HCT116 (cell line): ENCODE measurements around the gene NARS2. TPM values are rescaled to one million over a fixed set of nuclear protein-coding genes. Genes with fewer than 3 reads are reported as not detected.

Source experiments
- ATAC-seq: fragments of 200-7000 bp; cut with Tn5 transposase; 2 replicates; pipeline ENCODE4 v1.9.1; 2020; ENCODE audit warnings: mild to moderate bottlenecking, moderate library complexity
- BruUV-seq: library from RNA; stranded (reverse); fragments of 400-500 nt; replicated peaks from 2 replicates; lab custom pipeline; 2021; lab: Mats Ljungman, UMichigan
- CTCF ChIA-PET: fragments of 300-600 bp; sonication (Branson Sonifier 250); formaldehyde crosslinking; loops from one replicate; lab custom pipeline; 2021; ENCODE audit warnings: antibody characterized with exemption; lab: Charles Lee
- POLR2A ChIA-PET: fragments of 300-600, 350-600 bp; sonication (Branson Sonifier 250); formaldehyde crosslinking; loops from one replicate; lab custom pipeline; 2021; ENCODE audit warnings: antibody characterized with exemption; lab: Charles Lee
- RAD21 ChIA-PET, 2 experiments: fragments of 300-600 bp; sonication (Branson Sonifier 250); formaldehyde crosslinking; loops; one replicate each; lab custom pipeline; 2023; ENCODE audit warnings: low total read pairs in 2 of 2; ENCODE audit not compliant: uncharacterized antibody in 2 of 2, unreplicated experiment in 2 of 2, low non-redundant PET in 1 of 2; lab: Charles Lee
- DNase-seq: peaks from one replicate; pipeline ENCODE4 v3.0.0-alpha.2; 2010; ENCODE audit warnings: low read depth, low spot score
- H2AFZ ChIP-seq: fragments of 200-600 bp; shearing (Covaris generic), sonication (generic); 2 replicates; pipeline ENCODE4 v1.6.1; 2017; ENCODE audit warnings: low read depth, mixed run types, mixed read lengths, antibody characterized with exemption, low read length; ENCODE audit not compliant: poor library complexity, severe bottlenecking
- H3K27ac ChIP-seq: 2 replicates; pipeline ENCODE4 v1.5.1; 2012; ENCODE audit warnings: low read depth, low read length
- H3K27me3 ChIP-seq: fragments of 200-600 bp; sonication (generic); 2 replicates; pipeline ENCODE4 v1.6.1; 2016; ENCODE audit warnings: mixed run types, low read length, mixed read lengths; ENCODE audit not compliant: insufficient read depth
- H3K36me3 ChIP-seq, 2 experiments: fragments of 200-500 bp in 1 of 2; fragments of 200-600 bp in 1 of 2; sonication (Bioruptor generic) in 1 of 2; sonication (generic) in 1 of 2; 2 replicates each; pipeline versions ENCODE4 v1.5.1 to v1.6.1; 2014 to 2016; ENCODE audit warnings: low read length in 2 of 2, inconsistent platforms in 1 of 2, mixed read lengths in 1 of 2, mixed run types in 1 of 2; ENCODE audit not compliant: insufficient read depth in 2 of 2, control insufficient read depth in 1 of 2
- H3K4me1 ChIP-seq, 2 experiments: fragments of 200-600 bp in 1 of 2; sonication (generic) in 1 of 2; 2 replicates each; pipeline versions ENCODE4 v1.5.1 to v1.6.1; 2012 to 2017; ENCODE audit warnings: low read length in 2 of 2, inconsistent platforms in 1 of 2, mild to moderate bottlenecking in 1 of 2, mixed read lengths in 1 of 2, mixed run types in 1 of 2, moderate library complexity in 1 of 2; ENCODE audit not compliant: insufficient read depth in 2 of 2, control insufficient read depth in 1 of 2
- H3K4me2 ChIP-seq: fragments of 200-600 bp; sonication (generic); 2 replicates; pipeline ENCODE4 v1.6.1; 2017; ENCODE audit warnings: mixed run types, low read length, mixed read lengths
- H3K4me3 ChIP-seq, 2 experiments: fragments of 200-600 bp in 1 of 2; sonication (generic) in 1 of 2; replicated peaks in 1 of 2; 2 replicates each; pipeline ENCODE4 v1.5.1; 2011 to 2016; ENCODE audit warnings: low read length in 2 of 2, control low read depth in 1 of 2, low read depth in 1 of 2, mild to moderate bottlenecking in 1 of 2, mixed read lengths in 1 of 2, mixed run types in 1 of 2
- H3K79me2 ChIP-seq: fragments of 200-600 bp; sonication (generic); 2 replicates; pipeline ENCODE4 v1.6.1; 2017; ENCODE audit warnings: mild to moderate bottlenecking, mixed run types, low read length, moderate library complexity, mixed read lengths; ENCODE audit not compliant: insufficient read depth
- H3K9ac ChIP-seq: fragments of 200-600 bp; sonication (generic); 2 replicates; pipeline ENCODE4 v1.6.1; 2016; ENCODE audit warnings: low read length, mixed read lengths
- H3K9me2 ChIP-seq: fragments of 200-600 bp; sonication (generic), shearing (Covaris generic); 2 replicates; pipeline ENCODE4 v1.6.1; 2017; ENCODE audit warnings: mixed run types, mild to moderate bottlenecking, moderate library complexity; ENCODE audit not compliant: insufficient read depth
- H3K9me3 ChIP-seq, 2 experiments: fragments of 200-500 bp in 1 of 2; fragments of 200-600 bp in 1 of 2; sonication (Bioruptor generic) in 1 of 2; sonication (generic) in 1 of 2; 2 replicates each; pipeline ENCODE4 v1.6.1; 2014 to 2017; ENCODE audit warnings: low read length in 2 of 2, mixed read lengths in 2 of 2, inconsistent platforms in 1 of 2, low read depth in 1 of 2, mild to moderate bottlenecking in 1 of 2, mixed run types in 1 of 2, moderate library complexity in 1 of 2; ENCODE audit not compliant: control insufficient read depth in 1 of 2, insufficient read depth in 1 of 2
- H4K20me1 ChIP-seq: fragments of 200-600 bp; sonication (generic), shearing (Covaris generic); 2 replicates; pipeline ENCODE4 v1.6.1; 2017; ENCODE audit warnings: mixed run types, mild to moderate bottlenecking, moderate library complexity; ENCODE audit not compliant: insufficient read depth
- CBX3 ChIP-seq: IDR thresholded peaks from 2 replicates; pipeline ENCODE4 v1.6.1; 2012; ENCODE audit warnings: low read depth
- CEBPB ChIP-seq: IDR thresholded peaks from 2 replicates; pipeline ENCODE4 v1.6.1; 2012; ENCODE audit warnings: low read depth
- EZH2 ChIP-seq: fragments of 200-600 bp; sonication (generic); IDR thresholded peaks from 2 replicates; pipeline ENCODE4 v1.6.1; 2017; ENCODE audit warnings: antibody characterized with exemption, mixed run types
- FOSL1 ChIP-seq: IDR thresholded peaks from 2 replicates; pipeline ENCODE4 v1.6.1; 2012; ENCODE audit warnings: low read depth
- JUND ChIP-seq: IDR thresholded peaks from 2 replicates; pipeline ENCODE4 v1.6.1; 2012
- POLR2A ChIP-seq: IDR thresholded peaks from 2 replicates; pipeline ENCODE4 v1.7.0; 2011; ENCODE audit warnings: borderline replicate concordance; ENCODE audit not compliant: insufficient read depth, insufficient read length; ENCODE audit errors: extremely low read depth
- SRF ChIP-seq: IDR thresholded peaks from 2 replicates; pipeline ENCODE4 v1.6.1; 2012; ENCODE audit warnings: low read depth
- TCF7L2 ChIP-seq: IDR thresholded peaks from 2 replicates; pipeline ENCODE4 v1.7.0; 2011; ENCODE audit warnings: borderline replicate concordance, inconsistent platforms; ENCODE audit not compliant: insufficient read depth, insufficient read length; ENCODE audit errors: extremely low read depth
- YY1 ChIP-seq: IDR thresholded peaks from 2 replicates; pipeline ENCODE4 v1.6.1; 2011; ENCODE audit warnings: low read length, low read depth, moderate library complexity, mild to moderate bottlenecking; ENCODE audit not compliant: insufficient replicate concordance; ENCODE audit errors: extremely low read depth
- ZFX ChIP-seq: fragments of 450-650 bp; IDR thresholded peaks from 2 replicates; pipeline ENCODE4 v1.6.1; 2017
- ZNF274 ChIP-seq: fragments of 200-500 bp; sonication (Bioruptor generic); IDR thresholded peaks from 2 replicates; pipeline ENCODE4 v1.6.1; 2014; ENCODE audit warnings: mild to moderate bottlenecking, low read depth, low read length, inconsistent platforms
- intact Hi-C: fragments of 100-400 bp; cut with micrococcal nuclease; formaldehyde crosslinking; loops from 2 replicates; pipeline ENCODE4 v1.10.0; 2022
- total RNA-seq: library from RNA; stranded (reverse); gene quantifications from one replicate; pipeline ENCODE4 v1.2.1, GENCODE V29; 2021; ENCODE audit not compliant: unreplicated experiment
- TF ChIP-seq, protein P1 (sequence below), 3 experiments: fragments of 200-600 bp in 1 of 3; sonication (generic) in 1 of 3; IDR thresholded peaks in 2 of 3; conservative IDR thresholded peaks in 1 of 3; 2 replicates each; pipeline ENCODE4 v1.5.1; 2012 to 2017; ENCODE audit warnings: low read depth in 2 of 3, low read length in 2 of 3, antibody characterized with exemption in 1 of 3, borderline replicate concordance in 1 of 3, control low read depth in 1 of 3, mild to moderate bottlenecking in 1 of 3, mixed read lengths in 1 of 3, mixed run types in 1 of 3, moderate library complexity in 1 of 3; ENCODE audit not compliant: insufficient read depth in 1 of 3
- TF ChIP-seq, protein P2 (sequence below): IDR thresholded peaks from 2 replicates; pipeline ENCODE4 v1.6.1; 2012

Gene NARS2
- total RNA-seq, 1 experiment from 2014 or later, result 26.0 TPM

DNA sequence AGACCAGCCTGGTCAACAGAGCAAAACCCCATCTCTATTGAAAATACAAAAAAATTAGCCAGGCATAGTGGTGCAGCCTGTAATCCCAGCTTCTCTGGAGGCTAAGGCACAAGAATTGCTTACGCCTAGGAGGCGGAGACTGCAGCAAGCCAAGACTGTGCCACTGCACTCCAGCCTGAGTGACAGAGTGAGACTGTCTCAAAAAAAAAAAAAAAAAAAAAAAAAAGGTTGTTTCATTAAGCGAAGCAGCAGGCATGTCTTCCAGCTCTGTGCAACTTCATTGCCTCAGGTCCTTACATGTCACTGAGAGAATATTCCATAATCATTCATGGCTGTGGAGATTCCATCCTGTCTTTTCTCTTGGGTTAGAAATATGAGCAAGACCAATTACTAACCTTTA lies 174.0 kb downstream of the NARS2 start (continued):
- no peak for TF ChIP-seq POLR2A

DNA sequence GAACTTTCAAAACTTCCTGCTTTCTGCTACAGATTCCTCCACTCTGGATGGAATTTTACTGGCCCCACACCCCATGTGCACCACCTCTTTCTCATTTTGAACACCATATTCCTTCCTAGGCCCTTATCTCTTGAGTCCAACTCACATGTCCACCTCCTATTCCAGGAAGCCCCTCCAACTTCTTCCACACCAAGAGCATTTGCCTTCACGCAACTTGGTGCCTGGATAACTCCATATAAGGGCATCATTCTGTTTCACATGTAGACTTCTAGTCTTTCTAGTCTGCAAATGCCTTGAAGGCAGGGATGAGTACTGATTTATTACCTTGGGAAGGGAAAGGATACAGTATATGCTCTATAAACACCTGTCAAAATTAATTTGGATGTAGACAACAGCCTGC lies 174.5 kb downstream of the NARS2 start:
- H4K20me1 ChIP-seq, result no peaks in the 10 kb centered on the region
- no peak overlapping the region for H3K4me3 ChIP-seq
- ChIA-PET CTCF (interaction anchor here (1.5 kb wide), 1 partner anchor 15 kb away, joined by 3 read pairs; no protein-coding TSS in a partner anchor), RAD21 (no interaction called here), POLR2A (no interaction called here)
- no peak for ATAC-seq
- no peak for DNase-seq
- H3K36me3 ChIP-seq, result no peaks in the 10 kb centered on the region
- no peaks in the 10 kb centered on the region for H3K9me3 ChIP-seq
- H3K9me2 ChIP-seq, result no peaks in the 10 kb centered on the region
- no peak overlapping the region for H3K27ac ChIP-seq
- H3K27me3 ChIP-seq, result no peaks in the 10 kb centered on the region
- no peaks in the 10 kb centered on the region for H3K79me2 ChIP-seq
- no TSS peak for BruUV-seq
- no peak overlapping the region for H3K4me2 ChIP-seq
- H3K4me1 ChIP-seq, result no peaks in the 10 kb centered on the region
- no peak overlapping the region for H2AFZ ChIP-seq
- TF ChIP-seq JUND, result no peak
- TF ChIP-seq CEBPB, result no peak
- TF ChIP-seq ZNF274, result no peak
- no peak for TF ChIP-seq CBX3
- no peak for TF ChIP-seq EZH2
- TF ChIP-seq ZFX, result no peak
- TF ChIP-seq TCF7L2, result no peak
- TF ChIP-seq, protein P1, sequence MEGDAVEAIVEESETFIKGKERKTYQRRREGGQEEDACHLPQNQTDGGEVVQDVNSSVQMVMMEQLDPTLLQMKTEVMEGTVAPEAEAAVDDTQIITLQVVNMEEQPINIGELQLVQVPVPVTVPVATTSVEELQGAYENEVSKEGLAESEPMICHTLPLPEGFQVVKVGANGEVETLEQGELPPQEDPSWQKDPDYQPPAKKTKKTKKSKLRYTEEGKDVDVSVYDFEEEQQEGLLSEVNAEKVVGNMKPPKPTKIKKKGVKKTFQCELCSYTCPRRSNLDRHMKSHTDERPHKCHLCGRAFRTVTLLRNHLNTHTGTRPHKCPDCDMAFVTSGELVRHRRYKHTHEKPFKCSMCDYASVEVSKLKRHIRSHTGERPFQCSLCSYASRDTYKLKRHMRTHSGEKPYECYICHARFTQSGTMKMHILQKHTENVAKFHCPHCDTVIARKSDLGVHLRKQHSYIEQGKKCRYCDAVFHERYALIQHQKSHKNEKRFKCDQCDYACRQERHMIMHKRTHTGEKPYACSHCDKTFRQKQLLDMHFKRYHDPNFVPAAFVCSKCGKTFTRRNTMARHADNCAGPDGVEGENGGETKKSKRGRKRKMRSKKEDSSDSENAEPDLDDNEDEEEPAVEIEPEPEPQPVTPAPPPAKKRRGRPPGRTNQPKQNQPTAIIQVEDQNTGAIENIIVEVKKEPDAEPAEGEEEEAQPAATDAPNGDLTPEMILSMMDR (IDR thresholded peaks at IDR 0.05 in 2 of 3, conservative IDR thresholded peaks at IDR 0.05 in 1 of 3; ENCODE audit: borderline replicate concordance in 1 of 3, insufficient read depth in 1 of 3, low read depth in 2 of 3, low read length in 2 of 3), result no peak
- TF ChIP-seq, protein P2, sequence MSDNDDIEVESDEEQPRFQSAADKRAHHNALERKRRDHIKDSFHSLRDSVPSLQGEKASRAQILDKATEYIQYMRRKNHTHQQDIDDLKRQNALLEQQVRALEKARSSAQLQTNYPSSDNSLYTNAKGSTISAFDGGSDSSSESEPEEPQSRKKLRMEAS, result no peak
- no peak for TF ChIP-seq SRF
- TF ChIP-seq YY1, result no peak
- TF ChIP-seq FOSL1, result no peak
- H3K9ac ChIP-seq, result no peak overlapping the region
- intact Hi-C loops, result no loop called here
